Gastrocnemius medialis (tissue), 4 donors: ENCODE measurements around the gene HERC3.

Experiments used
- CTCF ChIP-seq, 5 experiments: fragments of 450-650 bp in 3 of 5; fragments of 200-600 bp in 2 of 5; sonication (generic) in 2 of 5; IDR thresholded peaks in 4 of 5; conservative IDR thresholded peaks in 1 of 5; 1 replicate in 4 of 5; 2 replicates in 1 of 5; pipeline ENCODE4 v1.5.1; 2016 to 2019; ENCODE audit warnings: antibody characterized with exemption in 5 of 5, mild to moderate bottlenecking in 3 of 5, moderate library complexity in 3 of 5
- POLR2A ChIP-seq, 2 donors: fragments of 450-650 bp; IDR thresholded peaks; one replicate each; pipeline ENCODE4 v1.6.1; 2017; ENCODE audit warnings: antibody characterized with exemption in 2 of 2, mild to moderate bottlenecking in 2 of 2, moderate library complexity in 2 of 2

GRCh38 chr4:88591787-88592599 lies at the start of gene HERC3:
- TF ChIP-seq POLR2A (IDR thresholded peaks at IDR 0.05) (peak; percentile 59 to 68), CTCF (IDR thresholded peaks at IDR 0.05 in 4 of 5, conservative IDR thresholded peaks at IDR 0.05 in 1 of 5) (peak in 2 of 5 experiments; percentile 26 to 34)
